Mesothelial cell of epicardium (in vitro differentiated cells): Measurements from ENCODE around the gene SCPEP1. TPM values are rescaled to one million over a fixed set of nuclear protein-coding genes. Genes with fewer than 3 reads are reported as not detected.

Experiments used
- DNase-seq, 2 experiments: peaks; one replicate each; pipeline ENCODE4 v3.0.0; 2021; ENCODE audit warnings: low spot score in 2 of 2; ENCODE audit not compliant: unreplicated experiment in 2 of 2
- H3K27ac Mint-ChIP-seq: 2 replicates; pipeline ENCODE4 v1.8.0; 2021; ENCODE audit warnings: mixed read lengths
- H3K27me3 Mint-ChIP-seq: 2 replicates; pipeline ENCODE4 v1.8.0; 2021; ENCODE audit warnings: low read depth, mixed read lengths
- H3K36me3 Mint-ChIP-seq: 2 replicates; pipeline ENCODE4 v1.8.0; 2021; ENCODE audit warnings: mixed read lengths
- H3K4me1 Mint-ChIP-seq: 2 replicates; pipeline ENCODE4 v1.8.0; 2021; ENCODE audit warnings: mixed read lengths
- H3K4me3 Mint-ChIP-seq: 2 replicates; pipeline ENCODE4 v1.8.0; 2021; ENCODE audit warnings: mild to moderate bottlenecking, moderate library complexity, mixed read lengths
- H3K9me3 Mint-ChIP-seq: 2 replicates; pipeline ENCODE4 v1.8.0; 2021; ENCODE audit warnings: mixed read lengths
- CTCF ChIP-seq: fragments of 200-600 bp; sonication (generic); IDR thresholded peaks from one replicate; pipeline ENCODE4 v1.5.0; 2021; ENCODE audit warnings: antibody characterized with exemption; ENCODE audit not compliant: unreplicated experiment
- total RNA-seq: library from RNA; stranded (reverse); gene quantifications from 3 replicates; pipeline ENCODE4 v1.2.1, GENCODE V29; 2021

SCPEP1 gene
- total RNA-seq, 1 donor from 2014 or later: 49.1 TPM

GRCh38 chr17:57050306-57050705, 72.4 kb downstream of the SCPEP1 start:
- Mint-ChIP-seq H3K9me3 (no peaks in the 10 kb centered on the region), H3K4me1 (peaks cover 6% of the 10 kb centered on the region), H3K27ac (no peak overlapping the region), H3K36me3 (no peaks in the 10 kb centered on the region), H3K4me3 (no peak overlapping the region), H3K27me3 (no peaks in the 10 kb centered on the region)
- TF ChIP-seq CTCF: no peak
- no peak for DNase-seq

GRCh38 chr17:57051886-57052361, 74.0 kb downstream of the SCPEP1 start:
- no peak for DNase-seq
- Mint-ChIP-seq H3K36me3 (no peaks in the 10 kb centered on the region), H3K4me3 (no peak overlapping the region), H3K9me3 (no peaks in the 10 kb centered on the region), H3K27me3 (no peaks in the 10 kb centered on the region), H3K4me1 (peaks cover 6% of the 10 kb centered on the region), H3K27ac (no peak overlapping the region)
- TF ChIP-seq CTCF: no peak

Other genes with a start within 250 kb of the SCPEP1 start
- gene C17orf67, start 144.2 kb upstream of the SCPEP1 start, total RNA-seq: 3.5 to 3.9 TPM (median 3.8 TPM) in 3 replicates
- 8.2 to 9.4 TPM (median 8.6 TPM) in 3 replicates for gene DGKE, start 144.0 kb upstream of the SCPEP1 start, total RNA-seq
- 44.3 to 47.4 TPM (median 45.6 TPM) in 3 replicates for gene TRIM25, start 64.1 kb upstream of the SCPEP1 start, total RNA-seq
- gene COIL, start 17.1 kb upstream of the SCPEP1 start, total RNA-seq: 22.5 to 23.1 TPM (median 23.0 TPM) in 3 replicates
- 26.4 to 30.7 TPM (median 27.5 TPM) in 3 replicates for gene AKAP1, start 107.1 kb downstream of the SCPEP1 start, total RNA-seq